ENCODE measurements around the gene PACS2.

- TF ChIP-seq POLR2A (IDR thresholded peaks at IDR 0.05; ENCODE audit: control extremely low read depth in 1 of 2, low read depth in 2 of 2, low read length in 2 of 2) = no peak
- no peak for TF ChIP-seq GTF2F1 (IDR thresholded peaks at IDR 0.05; ENCODE audit: borderline replicate concordance, low read depth, low read length)
- no peak for TF ChIP-seq ATF2 (IDR thresholded peaks at IDR 0.05; ENCODE audit: low read length)
- no peak for TF ChIP-seq POLR2AphosphoS5 (IDR thresholded peaks at IDR 0.05; ENCODE audit: low read depth, low read length)
- TF ChIP-seq CTCF (IDR thresholded peaks at IDR 0.05; ENCODE audit: control extremely low read depth in 1 of 3, insufficient read depth in 1 of 3, low read depth in 1 of 3, low read length in 3 of 3) = no peak
- TF ChIP-seq TEAD4 (IDR thresholded peaks at IDR 0.05; ENCODE audit: low read depth, low read length) = no peak
- no peak for TF ChIP-seq HDAC2 (IDR thresholded peaks at IDR 0.05; ENCODE audit: borderline replicate concordance in 1 of 2, low read depth in 2 of 2, low read length in 2 of 2)
- no peak for TF ChIP-seq CHD2 (IDR thresholded peaks at IDR 0.05; ENCODE audit: low read length)
These were observed 75.7 kb downstream of the PACS2 start for GRCh38 chr14:105389976-105390848.

All from H1 (cell line).